OCI-LY1 (cell line): ENCODE data around the gene SLC6A18.
"Not testable (repeated sequence)": the region's sequence is repeated elsewhere in the genome, so short reads cannot be mapped to it uniquely, and the experiment has no call there.

Source experiments
- H2AFZ ChIP-seq: fragments of 200-600 bp; sonication (generic), shearing (Covaris generic); 2 replicates; pipeline ENCODE4 v1.6.0; 2014; ENCODE audit warnings: antibody characterized with exemption, mild to moderate bottlenecking, low read length
- H3F3A ChIP-seq: fragments of 200-600 bp; sonication (generic), shearing (Covaris generic); 2 replicates; pipeline ENCODE4 v1.6.0; 2014; ENCODE audit warnings: mild to moderate bottlenecking, antibody characterized with exemption, low read length, moderate library complexity; ENCODE audit not compliant: insufficient read depth
- H3K27ac ChIP-seq: fragments of 200-600 bp; sonication (generic); 2 replicates; pipeline ENCODE4 v1.5.1; 2014; ENCODE audit warnings: low read length, mixed run types, mild to moderate bottlenecking, low read depth; ENCODE audit not compliant: poor library complexity, severe bottlenecking
- H3K27me3 ChIP-seq: fragments of 200-600 bp; sonication (generic); 2 replicates; pipeline ENCODE4 v1.6.0; 2014; ENCODE audit warnings: antibody characterized with exemption, mild to moderate bottlenecking, low read length, moderate library complexity; ENCODE audit not compliant: insufficient read depth
- H3K36me3 ChIP-seq: fragments of 200-600 bp; sonication (generic); 2 replicates; pipeline ENCODE4 v1.6.1; 2014; ENCODE audit warnings: mild to moderate bottlenecking, antibody characterized with exemption, low read length, moderate library complexity, mixed read lengths; ENCODE audit not compliant: insufficient read depth
- H3K4me1 ChIP-seq: fragments of 200-600 bp; sonication (generic); 2 replicates; pipeline ENCODE4 v1.5.1; 2014; ENCODE audit warnings: mild to moderate bottlenecking, low read length, moderate library complexity; ENCODE audit not compliant: insufficient read depth, severe bottlenecking
- H3K4me2 ChIP-seq: fragments of 200-600 bp; sonication (generic), shearing (Covaris generic); 2 replicates; pipeline ENCODE4 v1.6.1; 2014; ENCODE audit warnings: low read length
- H3K4me3 ChIP-seq: fragments of 200-600 bp; sonication (generic); 2 replicates; pipeline ENCODE4 v1.5.1; 2014; ENCODE audit warnings: low read length, low read depth, mild to moderate bottlenecking, mixed read lengths; ENCODE audit not compliant: poor library complexity, severe bottlenecking
- H3K79me2 ChIP-seq: fragments of 200-600 bp; shearing (Covaris generic); 2 replicates; pipeline ENCODE4 v1.6.1; 2016; ENCODE audit warnings: mixed run types, low read length, mixed read lengths; ENCODE audit not compliant: insufficient read depth
- H3K9ac ChIP-seq: fragments of 200-600 bp; sonication (generic), shearing (Covaris generic); 2 replicates; pipeline ENCODE4 v1.6.1; 2014; ENCODE audit warnings: mild to moderate bottlenecking, low read length, mixed read lengths
- H3K9me2 ChIP-seq: fragments of 200-600 bp; sonication (generic), shearing (Covaris generic); 2 replicates; pipeline ENCODE4 v1.6.1; 2014; ENCODE audit warnings: low read depth, mild to moderate bottlenecking, low read length, mixed read lengths
- H3K9me3 ChIP-seq: fragments of 200-600 bp; shearing (Covaris generic); 2 replicates; pipeline ENCODE4 v1.6.1; 2014; ENCODE audit warnings: low read length, mixed read lengths
- H4K20me1 ChIP-seq: fragments of 200-600 bp; sonication (generic), shearing (Covaris generic); 2 replicates; pipeline ENCODE4 v1.6.0; 2016; ENCODE audit warnings: mild to moderate bottlenecking, low read length; ENCODE audit not compliant: insufficient read depth
- CTCF ChIP-seq: fragments of 200-600 bp; sonication (generic), shearing (Covaris generic); IDR thresholded peaks from 2 replicates; pipeline ENCODE4 v1.5.1; 2017; ENCODE audit warnings: mild to moderate bottlenecking, antibody characterized with exemption, low read length, moderate library complexity, mixed read lengths
- EZH2 ChIP-seq: fragments of 200-600 bp; sonication (generic), shearing (Covaris generic); IDR thresholded peaks from 2 replicates; pipeline ENCODE4 v1.8.0; 2017; ENCODE audit warnings: borderline replicate concordance, mixed run types, mild to moderate bottlenecking, antibody characterized with exemption, low read length, moderate library complexity, mixed read lengths

Gene SLC6A18

GRCh38 chr5:1285141-1285540 lies 60.0 kb downstream of the SLC6A18 start:
- Histone ChIP-seq H3K27ac (no peak overlapping the region), H3K9me2 (no peaks in the 10 kb centered on the region), H2AFZ (no peak overlapping the region), H3K9me3 (no peaks in the 10 kb centered on the region), H3K4me2 (no peak overlapping the region), H3F3A (no peaks in the 10 kb centered on the region), H3K9ac (no peak overlapping the region), H3K27me3 (no peaks in the 10 kb centered on the region), H3K36me3 (peaks cover 40% of the 10 kb centered on the region), H3K4me3 (no peak overlapping the region), H3K79me2 (peaks cover 18% of the 10 kb centered on the region; the same call in 1 of the 2 replicates), H4K20me1 (no peaks in the 10 kb centered on the region), H3K4me1 (no peaks in the 10 kb centered on the region)
- TF ChIP-seq CTCF (no peak), EZH2 (no peak)

GRCh38 chr5:1285883-1286291 lies 60.7 kb downstream of the SLC6A18 start:
- Histone ChIP-seq H3K9ac (no peak overlapping the region), H3K4me3 (no peak overlapping the region), H3K27ac (no peak overlapping the region), H4K20me1 (no peaks in the 10 kb centered on the region), H3K79me2 (peaks cover 18% of the 10 kb centered on the region; the same call in 1 of the 2 replicates), H3K9me3 (no peaks in the 10 kb centered on the region), H3K4me1 (no peaks in the 10 kb centered on the region), H2AFZ (no peak overlapping the region), H3K9me2 (no peaks in the 10 kb centered on the region), H3F3A (no peaks in the 10 kb centered on the region), H3K4me2 (no peak overlapping the region), H3K36me3 (peaks cover 33% of the 10 kb centered on the region), H3K27me3 (no peaks in the 10 kb centered on the region)
- TF ChIP-seq EZH2 (no peak), CTCF (no peak)

- Histone ChIP-seq H2AFZ (no peak overlapping the region), H3K27me3 (no peaks in the 10 kb centered on the region), H3K4me3 (no peak overlapping the region), H3K36me3 (peaks cover 36% of the 10 kb centered on the region), H4K20me1 (no peaks in the 10 kb centered on the region), H3K27ac (no peak overlapping the region), H3K9ac (no peak overlapping the region), H3K79me2 (peaks cover 18% of the 10 kb centered on the region; the same call in 1 of the 2 replicates), H3F3A (no peaks in the 10 kb centered on the region), H3K9me2 (no peaks in the 10 kb centered on the region), H3K4me2 (no peak overlapping the region), H3K9me3 (no peaks in the 10 kb centered on the region), H3K4me1 (peaks cover 24% of the 10 kb centered on the region)
- TF ChIP-seq CTCF, result no peak
- TF ChIP-seq EZH2, result no peak
These were observed 63.5 kb downstream of the SLC6A18 start for GRCh38 chr5:1288439-1289335.

DNA sequence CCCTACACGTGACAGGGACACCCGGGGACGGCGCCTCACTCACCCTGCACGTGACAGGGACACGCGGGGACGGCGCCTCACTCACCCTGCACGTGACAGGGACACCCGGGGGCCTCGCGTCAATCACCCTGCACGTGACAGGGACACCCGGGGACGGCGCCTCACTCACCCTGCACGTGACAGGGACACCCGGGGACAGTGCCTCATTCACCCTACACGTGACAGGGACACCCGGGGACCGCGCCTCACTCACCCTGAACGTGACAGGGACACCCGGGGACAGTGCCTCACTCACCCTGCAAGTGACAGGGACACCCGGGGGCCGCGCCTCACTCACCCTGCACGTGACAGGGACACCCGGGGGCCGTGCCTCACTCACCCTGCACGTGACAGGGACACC lies 64.4 kb downstream of the SLC6A18 start:
- H4K20me1 ChIP-seq, H3F3A ChIP-seq, H3K9me2 ChIP-seq, H3K4me2 ChIP-seq, H3K9ac ChIP-seq, H2AFZ ChIP-seq, H3K27ac ChIP-seq, H3K9me3 ChIP-seq, H3K27me3 ChIP-seq, H3K4me3 ChIP-seq: not testable (repeated sequence)
- Histone ChIP-seq H3K4me1 (peaks cover 33% of the 10 kb centered on the region), H3K79me2 (peaks cover 18% of the 10 kb centered on the region; the same call in 1 of the 2 replicates), H3K36me3 (peaks cover 38% of the 10 kb centered on the region)

GRCh38 chr5:1290956-1291355 lies 65.8 kb downstream of the SLC6A18 start:
- not testable (repeated sequence) for H4K20me1 ChIP-seq, H3K4me2 ChIP-seq, H3K9me3 ChIP-seq, H3K27me3 ChIP-seq, H3F3A ChIP-seq, H2AFZ ChIP-seq, H3K4me3 ChIP-seq, H3K27ac ChIP-seq, H3K9me2 ChIP-seq, H3K9ac ChIP-seq
- Histone ChIP-seq H3K36me3 (peaks cover 36% of the 10 kb centered on the region), H3K4me1 (peaks cover 44% of the 10 kb centered on the region), H3K79me2 (peaks cover 17% of the 10 kb centered on the region; the same call in 1 of the 2 replicates)
